ENCODE measurements around the gene OR6C2.
"Not testable (repeated sequence)": the region's sequence is repeated elsewhere in the genome, so short reads cannot be mapped to it uniquely, and the experiment has no call there.

DNA sequence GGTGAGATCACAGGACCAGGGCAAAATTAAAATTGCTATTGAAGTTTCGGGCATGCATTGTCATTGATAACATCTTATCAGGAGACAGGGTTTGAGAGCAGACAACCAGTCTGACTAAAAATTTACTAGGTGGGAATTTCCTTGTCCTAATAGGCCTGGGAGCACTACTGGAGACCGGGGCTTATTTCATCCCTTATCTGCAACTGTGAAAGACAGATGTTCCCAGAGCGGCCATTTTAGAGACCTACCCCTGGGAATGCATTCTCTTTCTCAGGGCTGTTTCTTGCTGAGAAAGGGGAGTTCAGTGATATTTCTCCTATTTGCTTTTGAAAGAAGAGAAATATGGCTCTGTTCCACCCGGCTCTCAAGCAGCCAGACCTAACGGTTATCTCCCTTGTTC, 2.6 kb upstream of the OR6C2 start:
- TF ChIP-seq, protein P1, sequence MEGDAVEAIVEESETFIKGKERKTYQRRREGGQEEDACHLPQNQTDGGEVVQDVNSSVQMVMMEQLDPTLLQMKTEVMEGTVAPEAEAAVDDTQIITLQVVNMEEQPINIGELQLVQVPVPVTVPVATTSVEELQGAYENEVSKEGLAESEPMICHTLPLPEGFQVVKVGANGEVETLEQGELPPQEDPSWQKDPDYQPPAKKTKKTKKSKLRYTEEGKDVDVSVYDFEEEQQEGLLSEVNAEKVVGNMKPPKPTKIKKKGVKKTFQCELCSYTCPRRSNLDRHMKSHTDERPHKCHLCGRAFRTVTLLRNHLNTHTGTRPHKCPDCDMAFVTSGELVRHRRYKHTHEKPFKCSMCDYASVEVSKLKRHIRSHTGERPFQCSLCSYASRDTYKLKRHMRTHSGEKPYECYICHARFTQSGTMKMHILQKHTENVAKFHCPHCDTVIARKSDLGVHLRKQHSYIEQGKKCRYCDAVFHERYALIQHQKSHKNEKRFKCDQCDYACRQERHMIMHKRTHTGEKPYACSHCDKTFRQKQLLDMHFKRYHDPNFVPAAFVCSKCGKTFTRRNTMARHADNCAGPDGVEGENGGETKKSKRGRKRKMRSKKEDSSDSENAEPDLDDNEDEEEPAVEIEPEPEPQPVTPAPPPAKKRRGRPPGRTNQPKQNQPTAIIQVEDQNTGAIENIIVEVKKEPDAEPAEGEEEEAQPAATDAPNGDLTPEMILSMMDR (IDR thresholded peaks at IDR 0.05; ENCODE audit: poor library complexity) = not testable (repeated sequence)
- not testable (repeated sequence) for TF ChIP-seq EZH2 (IDR thresholded peaks at IDR 0.05; ENCODE audit: borderline replicate concordance)

Data from hepatocyte (in vitro differentiated cells).